GM18517 (cell line): Measurements from ENCODE around the gene CENPM.

ENCODE experiments used
- ATAC-seq: cut with Tn5 transposase; IDR thresholded peaks from one replicate; pipeline ENCODE4 v1.9.1; 2021; ENCODE audit warnings: mild to moderate bottlenecking, moderate library complexity; ENCODE audit not compliant: unreplicated experiment

The CENPM gene

DNA sequence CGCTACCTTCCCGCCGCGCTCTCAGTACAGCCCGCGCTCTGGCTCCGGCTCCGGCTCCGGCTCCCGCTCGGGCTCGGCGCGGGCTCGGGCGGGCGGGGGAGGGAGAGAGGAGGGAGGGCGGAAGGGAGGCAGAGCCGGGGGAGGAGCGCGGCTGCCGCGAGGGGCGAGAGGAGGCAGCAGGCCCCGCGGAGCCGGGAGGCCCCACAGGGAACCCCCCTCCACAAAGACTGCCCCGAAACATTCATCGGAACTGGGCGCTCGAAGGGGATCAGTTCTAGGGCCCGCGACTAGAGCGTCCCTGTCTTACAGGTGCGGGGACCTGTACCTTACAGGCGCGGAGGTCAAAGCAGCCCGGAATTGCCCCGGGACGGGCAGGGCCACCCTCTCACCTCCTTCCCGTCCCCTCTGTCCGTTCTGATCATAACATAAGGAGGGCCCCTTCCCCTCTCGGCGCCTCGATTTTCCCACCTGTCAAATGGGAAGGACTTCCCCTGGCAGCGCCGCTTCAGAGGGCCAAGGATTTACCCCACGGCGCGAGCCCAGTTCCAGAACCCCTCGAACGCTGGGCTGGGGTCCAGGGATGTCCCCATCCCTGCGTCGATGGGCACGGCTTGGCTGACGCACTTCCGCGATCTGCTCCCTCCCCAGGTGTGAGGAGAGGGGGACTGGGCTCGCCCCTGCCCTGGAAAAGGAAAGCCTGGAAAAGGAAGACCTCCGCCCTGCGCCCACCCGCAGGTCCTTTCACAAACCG, 31.7 kb downstream of the CENPM start, which contains the start of gene SHISA8:
Gene SHISA8, minus strand, starts transcription at position 40 of the 751 bp plus-strand sequence. CDS start 407 bp downstream, outside the sequence.
- ATAC-seq, result no peak

DNA sequence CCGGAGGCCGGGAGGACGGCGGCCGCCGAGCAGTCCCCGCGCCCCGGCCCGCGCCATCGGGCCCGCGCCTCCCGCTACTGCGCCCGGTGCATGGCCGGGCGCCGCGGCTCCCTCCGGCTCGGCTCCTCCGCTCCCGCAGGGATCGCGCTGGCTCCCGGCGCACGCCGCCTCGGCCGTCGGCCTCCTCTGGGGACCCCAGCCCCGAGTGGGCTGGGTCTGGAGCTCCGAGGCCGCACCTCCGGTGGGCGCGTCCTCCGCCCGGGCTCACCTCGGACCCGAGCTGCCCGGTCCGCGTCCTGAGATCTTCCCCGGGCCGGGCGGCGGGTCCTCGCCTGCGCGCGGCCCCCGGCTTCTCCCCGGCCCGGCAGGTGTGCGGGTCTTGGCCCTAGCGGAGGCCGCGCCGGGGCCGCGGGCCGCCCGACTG, 32.3 kb downstream of the CENPM start:
- ATAC-seq, result no peak

GRCh38 chr22:41913842-41914534, 33.0 kb downstream of the CENPM start:
- ATAC-seq, result no peak

DNA sequence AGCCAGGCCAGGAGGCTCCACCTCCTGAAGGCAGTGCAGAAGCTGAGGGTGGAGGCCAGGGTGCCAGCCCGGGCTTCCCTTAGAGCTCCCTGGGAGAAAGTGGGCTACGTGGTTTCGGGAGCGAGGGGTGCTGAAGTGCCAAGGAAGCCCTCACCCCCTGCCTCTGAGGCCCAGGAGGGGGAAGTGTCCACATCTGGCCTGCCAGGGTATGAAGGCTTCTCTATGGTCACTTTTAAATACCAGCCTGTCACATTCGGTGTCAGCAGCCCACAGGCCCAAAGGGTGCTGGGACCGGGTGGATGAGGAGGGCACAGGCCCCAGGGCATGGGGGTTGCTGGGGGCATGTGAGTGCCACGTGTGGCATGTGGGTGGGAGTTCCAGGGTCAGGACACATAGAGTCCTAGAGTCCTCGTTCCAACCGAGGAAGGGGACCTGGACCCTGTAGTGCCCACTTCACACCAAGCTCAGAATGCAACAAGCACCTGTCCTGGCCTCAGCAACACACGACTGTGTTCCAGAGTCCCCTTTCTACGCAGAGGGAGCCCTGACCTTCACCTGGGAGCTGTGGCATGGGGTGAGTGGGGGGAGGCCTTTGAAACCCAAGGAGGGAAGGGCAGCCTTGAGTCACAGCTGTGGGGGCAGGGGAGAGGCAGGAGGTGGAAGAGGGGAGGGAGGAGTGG, 33.8 kb downstream of the CENPM start:
- no peak for ATAC-seq

- no peak for ATAC-seq
These were observed 34.5 kb downstream of the CENPM start for GRCh38 chr22:41912338-41913039.

DNA sequence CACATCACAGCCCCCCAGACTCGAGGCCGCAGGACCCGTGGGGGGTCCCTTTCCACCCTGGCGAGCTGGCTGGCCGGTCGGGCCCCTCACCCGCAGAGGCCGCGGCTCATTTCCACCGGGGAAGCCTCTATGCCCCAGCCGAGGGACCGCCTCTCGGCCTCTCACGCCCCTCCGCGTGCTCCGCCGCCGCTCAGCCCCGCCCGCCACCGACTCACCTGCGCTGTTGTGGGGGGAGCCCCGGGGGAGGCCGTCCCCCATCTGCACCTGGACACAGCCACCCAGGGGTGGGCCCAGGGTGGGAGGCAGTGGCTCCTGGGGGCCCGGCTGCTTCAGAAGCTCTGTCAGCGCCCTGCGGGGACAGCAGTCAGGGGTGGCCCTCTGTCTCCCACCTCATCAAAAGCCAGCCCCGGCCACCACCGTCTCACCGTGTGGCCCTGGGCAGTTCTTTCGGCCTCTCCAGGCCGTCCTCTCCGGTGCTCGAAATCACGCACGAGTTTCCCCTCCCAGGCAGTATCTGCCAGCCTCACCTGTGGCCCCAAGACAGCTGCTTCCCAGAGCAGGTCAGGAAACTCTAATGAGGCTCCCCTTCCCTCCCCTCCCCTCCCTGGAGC, 35.8 kb downstream of the CENPM start:
- no peak for ATAC-seq

DNA sequence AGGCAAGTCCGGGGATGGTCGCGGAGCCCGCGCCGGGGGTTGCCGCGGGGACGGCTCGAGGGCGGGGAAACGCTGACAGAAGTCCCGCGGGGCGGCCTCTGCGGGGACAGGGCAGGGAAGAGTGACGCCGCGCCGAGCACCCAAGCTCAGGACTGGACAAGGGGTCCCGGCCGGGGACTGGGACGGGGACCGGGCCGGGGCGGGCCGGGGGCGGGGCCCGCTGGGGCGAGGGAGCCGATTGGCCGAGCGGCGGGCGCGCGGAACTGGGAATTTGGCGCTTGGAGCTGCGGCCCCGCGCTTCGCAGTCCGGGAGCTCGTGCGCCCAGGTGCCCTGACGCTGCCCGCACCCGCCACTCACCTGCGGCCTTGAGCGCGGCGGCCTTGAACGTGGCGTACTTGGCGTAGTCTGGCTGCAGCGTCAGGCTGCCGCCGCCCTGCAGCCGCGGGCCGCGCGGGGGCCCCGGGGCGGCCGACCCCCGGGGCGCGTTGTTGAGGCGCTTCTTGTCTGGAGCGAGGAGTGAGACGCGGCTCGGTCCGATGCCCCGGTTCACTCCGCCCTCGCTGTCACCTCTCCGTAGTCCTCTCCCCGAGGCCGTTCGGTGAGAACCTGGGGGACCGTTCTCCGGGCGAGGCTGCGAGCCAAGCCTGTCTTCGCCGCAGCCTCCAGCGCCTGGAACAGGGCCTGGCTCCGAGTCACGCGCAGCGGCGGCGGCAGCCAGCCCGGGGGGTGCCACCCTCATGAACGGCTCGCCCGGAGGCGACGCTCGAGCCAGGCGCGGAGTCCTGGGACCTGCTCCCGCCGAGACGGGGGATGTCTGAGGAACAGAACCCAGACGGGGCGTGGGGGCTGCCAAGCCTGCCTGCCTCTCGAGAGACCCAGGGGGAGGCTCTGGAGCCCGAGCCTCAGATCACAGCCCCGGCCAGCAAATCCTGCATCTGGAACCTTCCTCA, 36.6 kb downstream of the CENPM start:
- no peak for ATAC-seq

DNA sequence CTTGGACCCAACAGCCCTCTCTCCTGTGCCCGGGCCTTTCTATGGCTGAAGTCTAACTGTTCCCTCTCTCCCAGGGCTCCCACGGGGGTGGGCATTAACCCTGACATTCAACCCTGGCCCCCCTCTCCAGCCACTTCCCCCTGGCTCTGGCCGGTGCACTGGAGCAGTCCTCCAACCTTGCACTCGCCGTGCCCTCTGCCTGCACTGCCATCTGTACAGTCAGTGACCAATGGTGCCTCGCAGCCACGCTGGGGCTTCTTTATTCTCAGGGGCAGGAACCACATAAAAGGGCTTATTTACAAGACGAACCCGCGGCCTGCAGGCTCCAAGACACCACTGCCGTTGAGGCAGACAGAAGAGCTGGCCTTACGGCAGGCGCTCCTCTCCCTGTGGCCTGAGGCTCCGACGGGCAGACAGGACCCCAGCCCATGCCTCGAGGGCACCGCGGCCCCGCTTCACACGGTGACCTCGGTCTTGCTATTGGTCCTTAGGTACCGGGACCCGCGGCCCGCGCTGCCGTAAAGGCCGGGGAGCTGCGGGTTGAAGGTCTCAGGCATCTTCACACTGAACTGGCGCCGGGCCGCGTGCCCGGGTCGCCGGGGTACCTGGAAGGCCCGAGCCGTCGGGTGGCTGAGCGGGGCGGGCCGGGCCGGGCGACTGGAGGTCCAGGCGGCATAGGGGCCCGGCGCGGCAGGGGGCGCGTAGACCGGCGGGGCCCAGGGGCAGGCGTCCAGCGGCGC, 37.5 kb downstream of the CENPM start:
- ATAC-seq, result no peak

DNA sequence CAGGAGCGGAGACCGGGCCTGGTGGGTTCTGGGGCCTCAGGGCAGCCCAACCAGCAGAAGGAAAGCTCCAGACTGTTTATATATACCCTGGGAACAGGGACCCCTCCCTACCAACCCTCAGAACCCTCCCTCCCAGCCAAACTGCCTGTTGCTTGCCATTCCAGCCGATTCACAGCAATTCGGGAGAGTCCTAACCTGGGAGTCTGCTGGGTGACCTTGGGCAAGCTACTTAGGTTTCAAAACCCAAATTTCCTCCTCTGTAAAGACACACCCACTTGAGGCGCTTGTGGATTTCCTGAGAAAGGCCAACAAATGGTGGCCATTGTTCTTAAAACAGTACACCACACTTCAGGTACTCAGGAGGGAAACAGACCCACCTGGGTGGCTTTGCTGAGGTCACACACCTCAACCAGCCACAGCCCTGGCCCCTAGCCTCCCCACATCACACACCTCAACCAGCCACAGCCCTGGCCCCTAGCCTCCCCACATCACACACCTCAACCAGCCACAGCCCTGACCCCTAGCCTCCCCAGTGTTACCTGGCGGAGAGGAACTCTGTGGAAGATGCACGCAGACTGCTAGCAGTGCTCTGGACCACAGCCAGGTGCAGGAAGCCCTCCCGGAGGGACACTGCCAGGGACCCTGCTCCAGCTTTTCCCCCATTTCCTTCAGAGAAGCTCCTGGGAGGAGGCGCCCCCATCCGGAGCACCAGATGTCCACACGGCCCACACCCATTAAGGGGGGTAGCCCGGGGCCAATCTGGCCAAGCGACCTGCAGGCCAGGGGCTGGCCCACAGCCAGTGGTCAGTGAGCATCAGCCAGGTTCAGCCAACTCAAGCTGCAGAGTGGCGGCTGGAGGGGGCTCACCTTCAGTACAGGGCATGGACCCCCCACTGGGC, 38.3 kb downstream of the CENPM start:
- no peak for ATAC-seq

DNA sequence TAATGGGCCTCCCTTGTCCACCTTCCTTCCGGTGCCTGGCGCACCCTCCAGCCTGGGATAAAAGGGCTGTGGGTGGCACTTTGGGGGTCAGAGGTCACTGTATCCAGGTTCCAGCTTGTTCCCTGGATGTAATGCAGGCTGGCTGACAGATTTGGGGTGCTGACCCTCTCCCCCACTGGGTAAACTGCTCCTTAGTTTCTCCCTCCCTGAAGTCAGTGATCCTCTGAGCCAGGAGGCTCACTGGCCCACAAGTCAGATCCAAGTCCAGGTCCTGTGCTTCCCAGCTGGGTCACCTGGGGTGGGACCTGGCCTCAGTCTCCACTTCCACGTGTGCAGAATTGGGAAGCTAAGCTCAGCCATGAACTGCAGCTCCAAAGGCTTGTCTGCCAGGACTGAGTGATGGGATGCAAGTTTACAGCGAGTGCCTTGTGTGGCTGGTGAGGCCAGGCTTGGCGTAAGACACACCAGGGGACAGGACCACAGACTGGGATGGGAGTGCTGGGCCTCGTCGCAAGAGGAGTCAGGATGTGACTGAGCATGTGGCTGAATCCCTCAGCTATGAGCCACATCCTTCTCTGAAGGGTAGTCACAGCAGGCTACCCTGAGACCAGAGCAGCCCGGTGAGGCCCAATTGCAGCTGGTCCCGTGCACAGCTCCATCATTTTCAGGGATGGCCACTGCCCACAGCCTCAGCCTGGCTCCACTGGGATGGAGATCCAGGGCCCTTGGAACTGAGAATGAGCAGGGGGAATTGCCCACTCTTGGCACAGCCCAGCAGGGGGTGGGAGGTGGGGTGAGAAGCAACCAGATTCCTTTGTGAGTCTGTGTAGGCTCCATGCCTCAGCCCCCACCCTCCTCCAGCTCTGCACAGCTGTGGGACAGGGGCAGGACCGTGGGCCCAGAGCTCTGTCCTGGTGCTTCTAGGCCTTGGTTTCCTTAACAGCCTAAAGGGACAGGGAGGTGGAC, 39.2 kb downstream of the CENPM start:
- no peak for ATAC-seq

- no peak for ATAC-seq
These were observed 40.1 kb downstream of the CENPM start for GRCh38 chr22:41906822-41907221.

DNA sequence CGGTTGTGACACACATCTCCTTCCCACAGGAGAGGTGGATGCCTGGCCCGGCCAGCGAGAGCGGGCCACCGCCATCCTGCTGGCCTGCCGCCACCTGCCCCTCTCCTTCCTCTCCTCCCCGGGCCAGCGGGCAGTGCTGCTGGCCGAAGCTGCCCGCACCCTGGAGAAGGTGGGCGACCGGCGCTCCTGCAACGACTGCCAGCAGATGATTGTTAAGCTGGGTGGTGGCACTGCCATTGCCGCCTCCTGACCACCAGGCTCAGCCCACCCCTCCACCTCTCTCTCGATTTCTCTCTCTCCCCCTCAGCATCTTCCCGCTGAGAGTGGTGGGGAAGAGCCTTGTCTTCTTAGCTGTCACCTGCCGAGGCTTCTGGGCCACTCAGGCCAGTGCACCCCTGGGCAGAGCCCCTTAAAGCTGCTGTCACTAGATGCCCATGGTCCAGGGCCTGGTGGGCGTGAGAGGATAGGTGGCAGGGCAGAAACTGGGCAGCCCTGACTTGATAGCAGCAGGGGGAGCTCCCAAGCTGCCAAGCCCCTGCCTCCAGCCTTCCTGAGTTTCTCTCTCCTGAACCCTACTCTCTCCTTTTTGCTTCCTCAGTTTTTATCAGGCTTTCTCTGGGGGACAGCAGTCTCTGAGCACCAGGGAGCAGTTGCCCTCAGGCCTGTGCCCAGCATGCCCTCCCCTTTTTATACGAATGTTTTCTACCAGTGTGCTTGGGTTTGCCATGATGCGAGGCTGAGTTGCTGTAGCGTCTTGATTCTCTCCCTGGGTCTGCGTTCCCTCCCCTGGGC, 41.3 kb downstream of the CENPM start:
- no peak for ATAC-seq

- no peak for ATAC-seq
These were observed 42.2 kb downstream of the CENPM start for GRCh38 chr22:41904450-41905410.

DNA sequence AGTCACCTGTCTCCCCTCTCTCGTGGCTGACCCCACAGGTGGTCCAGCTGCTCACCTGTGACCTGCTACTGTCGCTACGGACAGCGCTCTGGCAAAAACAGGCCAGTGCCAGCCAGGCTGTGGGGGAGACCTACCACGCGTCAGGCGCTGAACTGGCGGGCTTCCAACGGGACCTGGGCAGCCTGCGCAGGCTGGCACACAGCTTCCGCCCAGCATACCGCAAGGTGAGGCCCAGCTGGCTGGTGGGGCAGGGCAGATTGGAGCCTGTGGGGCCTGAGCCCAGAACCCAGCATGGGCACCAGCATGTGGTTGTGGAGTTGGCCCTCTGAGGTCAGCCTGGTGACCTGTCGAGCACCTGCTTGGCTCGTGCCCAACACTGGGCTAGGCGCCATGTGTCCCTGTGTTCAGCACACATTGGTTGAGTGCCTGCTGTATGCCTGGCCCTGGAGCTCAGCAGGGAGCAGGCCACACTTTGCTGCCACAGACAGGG, 44.0 kb downstream of the CENPM start:
- ATAC-seq, result no peak

GRCh38 chr22:41902016-41902415, 44.9 kb downstream of the CENPM start:
- ATAC-seq, result no peak
